ENCODE results near the gene BNIP5. TPM values are rescaled to one million over a fixed set of nuclear protein-coding genes. Genes with fewer than 3 reads are reported as not detected.

The BNIP5 gene
- total and polyA plus RNA-seq, 2 of the 13 experiments (the other 11 are each of a cell fraction or from before 2014, with no cell fraction given), result not detected

DNA sequence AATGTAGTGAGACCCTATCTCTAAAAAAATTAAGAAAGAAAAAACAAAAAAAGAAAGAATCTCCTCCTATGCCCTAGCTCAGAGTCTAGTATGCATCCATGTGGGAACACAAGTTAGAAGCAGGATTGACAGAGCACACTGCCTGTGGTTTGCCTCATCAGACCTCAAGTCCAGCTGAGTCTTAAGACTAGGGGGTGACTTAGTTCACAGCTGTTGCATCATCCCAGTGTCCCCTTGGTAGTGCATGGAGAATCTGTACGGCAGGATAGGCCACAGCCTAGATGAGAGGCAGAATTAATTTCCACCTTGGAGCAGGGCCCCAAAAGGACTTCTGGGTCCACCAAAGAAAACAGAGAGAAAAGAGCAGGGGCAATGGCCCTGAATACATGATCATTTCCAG, 53.1 kb downstream of the BNIP5 start:
- no peaks in the 10 kb centered on the region for H4K20me1 ChIP-seq (ENCODE audit: insufficient read depth, low read length)
- H3K27ac ChIP-seq (ENCODE audit: extremely low read length, insufficient read depth, low read length), result no peak overlapping the region
- 17% methylated on average over 1 of the region's 1 CpG for WGBS (ENCODE audit: low lambda C conversion rate)
- H3K79me2 ChIP-seq (ENCODE audit: insufficient read depth, low read length), result no peaks in the 10 kb centered on the region
- H3K27me3 ChIP-seq (ENCODE audit: control insufficient read depth in 1 of 2, insufficient read depth in 2 of 2, low read length in 2 of 2), result peaks cover 0 to 6% of the 10 kb centered on the region in 2 experiments; a peak in 3 of 5 replicates
- no peaks in the 10 kb centered on the region for H3K36me3 ChIP-seq (replicated peaks in 1 of 2; ENCODE audit: control insufficient read depth in 1 of 2, insufficient read depth in 2 of 2, low read length in 2 of 2)
- POLR2A ChIA-PET, result no interaction called here
- TF ChIP-seq FOXO1 (CRISPR knock-in tag; IDR thresholded peaks at IDR 0.05), result no peak
- peak; percentile 25; the same call in 1 of the 2 replicates for TF ChIP-seq ATF7 (IDR thresholded peaks at IDR 0.05)
- TF ChIP-seq ATF7 (CRISPR knock-in tag; IDR thresholded peaks at IDR 0.05), result no peak
- peak; percentile 60; the same call in 1 of the 2 replicates for TF ChIP-seq CEBPB (IDR thresholded peaks at IDR 0.05; ENCODE audit: borderline replicate concordance, low read depth, low read length)
- TF ChIP-seq JARID2 (CRISPR knock-in tag; IDR thresholded peaks at IDR 0.05; ENCODE audit: insufficient replicate concordance), result no peak
- TF ChIP-seq ZNF383 (CRISPR knock-in tag; IDR thresholded peaks at IDR 0.05; ENCODE audit: borderline replicate concordance), result no peak
- H3K9me3 ChIP-seq (ENCODE audit: low read length), result no peaks in the 10 kb centered on the region
- CTCF ChIA-PET (ENCODE audit: low intra/inter-chr PET ratio, low total read pairs), result no interaction called here
- no peaks in the 10 kb centered on the region for H3K4me1 ChIP-seq (ENCODE audit: insufficient read depth, low read length)
- H3K4me2 ChIP-seq (ENCODE audit: low read depth, low read length), result no peak overlapping the region
- FAIRE-seq, result no peak
- no peak for ATAC-seq
- intact Hi-C loops (cut with micrococcal nuclease; ENCODE audit: unreplicated experiment), result no loop called here
- BruUV-seq (replicated peaks), result no TSS peak
- no peak overlapping the region for H3K4me3 ChIP-seq (replicated peaks in 1 of 3; ENCODE audit: insufficient read depth in 1 of 3, low read depth in 2 of 3, low read length in 3 of 3)
- H2AFZ ChIP-seq (ENCODE audit: low read length), result no peak overlapping the region
- DNase-seq (ENCODE audit: low spot score), result no peak
- in situ Hi-C loops (cut with HindIII; ENCODE audit: extremely low pct_ligation_motif_present, low pct_unique_long_range_greater_than_20kb), result no loop called here
- no peak overlapping the region for H3K9ac ChIP-seq (ENCODE audit: insufficient read depth, low read depth, low read length)

- TF ChIP-seq RORA (CRISPR knock-in tag; IDR thresholded peaks at IDR 0.05), result no peak
- TF ChIP-seq TCF12 (IDR thresholded peaks at IDR 0.05), result no peak
- TF ChIP-seq TCF12 (CRISPR knock-in tag; IDR thresholded peaks at IDR 0.05), result no peak
- no peak for TF ChIP-seq SMYD3 (CRISPR knock-in tag; IDR thresholded peaks at IDR 0.05)
- TF ChIP-seq MED13 (CRISPR knock-in tag; IDR thresholded peaks at IDR 0.05), result no peak
- no peak for TF ChIP-seq FOXA3 (CRISPR knock-in tag; IDR thresholded peaks at IDR 0.05)
- in situ Hi-C loops (cut with HindIII; ENCODE audit: extremely low pct_ligation_motif_present, low pct_unique_long_range_greater_than_20kb) (no loop called here), intact Hi-C loops (cut with micrococcal nuclease; ENCODE audit: unreplicated experiment) (loop anchor here (1.0 kb wide), 1 partner anchor 33 kb away; no protein-coding TSS in a partner anchor)
- no peaks in the 10 kb centered on the region for H4K20me1 ChIP-seq (ENCODE audit: insufficient read depth, low read length)
- DNase-seq (ENCODE audit: low spot score) (no peak), ATAC-seq (no peak), FAIRE-seq (no peak)
- no peaks in the 10 kb centered on the region for H3K79me2 ChIP-seq (ENCODE audit: insufficient read depth, low read length)
- no peak overlapping the region for H3K4me2 ChIP-seq (ENCODE audit: low read depth, low read length)
- H3K27ac ChIP-seq (ENCODE audit: extremely low read length, insufficient read depth, low read length), result no peak overlapping the region
- H3K36me3 ChIP-seq (replicated peaks in 1 of 2; ENCODE audit: control insufficient read depth in 1 of 2, insufficient read depth in 2 of 2, low read length in 2 of 2), result no peaks in the 10 kb centered on the region
- H3K9me3 ChIP-seq (ENCODE audit: low read length), result no peaks in the 10 kb centered on the region
- WGBS (ENCODE audit: low lambda C conversion rate), result 12% methylated on average over 4 of the region's 4 CpGs
- no peak overlapping the region for H2AFZ ChIP-seq (ENCODE audit: low read length)
- ChIA-PET POLR2A (no interaction called here), CTCF (ENCODE audit: low intra/inter-chr PET ratio, low total read pairs) (no interaction called here)
- peaks cover 0 to 7% of the 10 kb centered on the region in 2 experiments; a peak in 2 of 5 replicates for H3K27me3 ChIP-seq (ENCODE audit: control insufficient read depth in 1 of 2, insufficient read depth in 2 of 2, low read length in 2 of 2)
- BruUV-seq (replicated peaks), result no TSS peak
- no peak overlapping the region for H3K9ac ChIP-seq (ENCODE audit: insufficient read depth, low read depth, low read length)
- H3K4me1 ChIP-seq (ENCODE audit: insufficient read depth, low read length), result no peaks in the 10 kb centered on the region
- no peak overlapping the region for H3K4me3 ChIP-seq (replicated peaks in 1 of 3; ENCODE audit: insufficient read depth in 1 of 3, low read depth in 2 of 3, low read length in 3 of 3)
Observed at GRCh38 chr6:36280983-36281382, 55.7 kb downstream of the BNIP5 start.

All from HepG2 (cell line).